A549 (cell line): ENCODE data around the gene VIPR2. TPM values are rescaled to one million over a fixed set of nuclear protein-coding genes. Genes with fewer than 3 reads are reported as not detected.

ENCODE experiments used
- ATAC-seq, 2 experiments: fragments of 200-7000 bp in 1 of 2; fragments of >200 bp in 1 of 2; cut with Nextera tagmentation in 1 of 2; cut with Tn5 transposase in 1 of 2; 3 replicates each; pipeline versions ENCODE4 v1.8.0 to v1.9.1; 2018 to 2020; ENCODE audit warnings: mild to moderate bottlenecking in 1 of 2, moderate library complexity in 1 of 2
- CTCF ChIA-PET: fragments of 300-600 bp; sonication (Branson Sonifier 250); formaldehyde crosslinking; extraction: SDS; loops from one replicate; lab custom pipeline; 2021; ENCODE audit warnings: antibody characterized with exemption, inconsistent platforms; lab: Yijun Ruan, JAX
- POLR2A ChIA-PET: fragments of 350-600 bp; formaldehyde crosslinking; extraction: SDS; loops from one replicate; lab custom pipeline; 2021; ENCODE audit warnings: antibody characterized with exemption, inconsistent platforms; lab: Yijun Ruan, JAX
- DNase-seq, 2 experiments: peaks; one replicate each; pipeline versions ENCODE4 v3.0.0 to v3.0.0-alpha.2; 2011 to 2016; ENCODE audit warnings: low read depth in 1 of 2, low spot score in 1 of 2
- FAIRE-seq: peaks from 2 replicates; lab custom pipeline; 2011; peaks lifted over from hg19 to GRCh38; lab: Jason Lieb, UNC
- H3K27ac ChIP-seq, 2 experiments: fragments of >200 bp; sonication (Bioruptor Twin); formaldehyde crosslinking; 3 replicates each; pipeline ENCODE4 v1.5.1; 2016 to 2017
- H3K4me1 ChIP-seq: fragments of >200 bp; sonication (Bioruptor Twin); formaldehyde crosslinking; 3 replicates; pipeline ENCODE4 v1.6.1; 2016
- H3K4me2 ChIP-seq: fragments of >200 bp; sonication (Bioruptor Twin); formaldehyde crosslinking; 3 replicates; pipeline ENCODE4 v1.6.1; 2016
- H3K4me3 ChIP-seq: fragments of >200 bp; sonication (Bioruptor Twin); formaldehyde crosslinking; 3 replicates; pipeline ENCODE4 v1.5.1; 2016
- H3K9me3 ChIP-seq: fragments of >200 bp; sonication (Bioruptor Twin); formaldehyde crosslinking; 3 replicates; pipeline ENCODE4 v1.6.1; 2016
- CBX2 ChIP-seq: fragments of 200-600 bp; sonication (generic); IDR thresholded peaks from 2 replicates; pipeline ENCODE4 v1.6.1; 2016; ENCODE audit warnings: low read depth, mild to moderate bottlenecking, borderline replicate concordance
- CHD2 ChIP-seq: fragments of 150-350 bp; IDR thresholded peaks from 2 replicates; pipeline ENCODE4 v1.6.1; 2014; ENCODE audit warnings: low read length; ENCODE audit not compliant: partially characterized antibody
- ESRRA ChIP-seq: fragments of 150-350 bp; IDR thresholded peaks from 2 replicates; pipeline ENCODE4 v1.6.1; 2014; ENCODE audit warnings: mild to moderate bottlenecking, low read length, borderline replicate concordance
- FOSB ChIP-seq: fragments of 250-450 bp; sonication (Bioruptor Pico); IDR thresholded peaks from 2 replicates; pipeline ENCODE4 v1.5.0; 2020; ENCODE audit warnings: mild to moderate bottlenecking, moderate library complexity
- FOXS1 ChIP-seq: fragments of 250-450 bp; sonication (Bioruptor Pico); IDR thresholded peaks from 2 replicates; pipeline ENCODE4 v1.5.0; 2020; ENCODE audit warnings: mild to moderate bottlenecking, moderate library complexity
- GATA3 ChIP-seq: IDR thresholded peaks from 2 replicates; pipeline ENCODE4 v1.6.1; 2012; ENCODE audit warnings: borderline replicate concordance
- HOXB13 ChIP-seq: fragments of 250-450 bp; sonication (Bioruptor Pico); IDR thresholded peaks from 2 replicates; pipeline ENCODE4 v1.5.0; 2020; ENCODE audit warnings: low read depth, mild to moderate bottlenecking, moderate library complexity
- HOXB5 ChIP-seq: fragments of 250-450 bp; sonication (Bioruptor Pico); IDR thresholded peaks from 2 replicates; pipeline ENCODE4 v1.5.0; 2020; ENCODE audit warnings: mild to moderate bottlenecking, moderate library complexity
- KDM1A ChIP-seq: fragments of 200-600 bp; sonication (generic); IDR thresholded peaks from 2 replicates; pipeline ENCODE4 v1.6.1; 2016; ENCODE audit warnings: low read depth, mild to moderate bottlenecking
- KDM5A ChIP-seq: fragments of 200-600 bp; sonication (generic); IDR thresholded peaks from 2 replicates; pipeline ENCODE4 v1.6.1; 2016; ENCODE audit warnings: antibody characterized with exemption, mild to moderate bottlenecking
- MYC ChIP-seq: IDR thresholded peaks from 2 replicates; pipeline ENCODE4 v1.6.1; 2012; ENCODE audit warnings: mild to moderate bottlenecking, inconsistent platforms, low read length, improper control_type of control experiment, borderline replicate concordance
- NFE2L2 ChIP-seq: fragments of 150-350 bp; conservative IDR thresholded peaks from 2 replicates; pipeline ENCODE4 v1.6.1; 2014; ENCODE audit warnings: low read length
- PHF8 ChIP-seq: fragments of 200-600 bp; sonication (generic); IDR thresholded peaks from 2 replicates; pipeline ENCODE4 v1.6.1; 2016; ENCODE audit warnings: low read depth, mild to moderate bottlenecking, antibody characterized with exemption, moderate library complexity, borderline replicate concordance
- RAD21 ChIP-seq, 2 experiments: fragments of >200 bp in 1 of 2; sonication (Bioruptor Twin) in 1 of 2; formaldehyde crosslinking in 1 of 2; IDR thresholded peaks in 1 of 2; conservative IDR thresholded peaks in 1 of 2; 2 replicates in 1 of 2; 3 replicates in 1 of 2; pipeline ENCODE4 v1.6.1; 2012 to 2018; ENCODE audit warnings: inconsistent platforms in 1 of 2
- RCOR1 ChIP-seq: fragments of 150-350 bp; IDR thresholded peaks from 2 replicates; pipeline ENCODE4 v1.6.1; 2014; ENCODE audit warnings: antibody characterized with exemption, low read length, low read depth
- RFX5 ChIP-seq: fragments of 450-650 bp; IDR thresholded peaks from 2 replicates; pipeline ENCODE4 v1.7.1; 2014; ENCODE audit warnings: antibody characterized with exemption, mild to moderate bottlenecking, moderate library complexity
- RNF2 ChIP-seq: fragments of 200-600 bp; sonication (generic); IDR thresholded peaks from 2 replicates; pipeline ENCODE4 v1.6.1; 2016; ENCODE audit warnings: low read depth, mild to moderate bottlenecking, antibody characterized with exemption, moderate library complexity, borderline replicate concordance
- SREBF2 ChIP-seq: fragments of 450-650 bp; IDR thresholded peaks from 2 replicates; pipeline ENCODE4 v1.6.1; 2014; ENCODE audit warnings: mild to moderate bottlenecking, moderate library complexity
- TP53 ChIP-seq: fragments of 250-450 bp; sonication (Bioruptor Pico); IDR thresholded peaks from 2 replicates; pipeline ENCODE4 v1.5.0; 2021; ENCODE audit warnings: mild to moderate bottlenecking, moderate library complexity
- ZNF302 ChIP-seq: fragments of 250-450 bp; sonication (Bioruptor Pico); IDR thresholded peaks from 2 replicates; pipeline ENCODE4 v1.9.0; 2021; ENCODE audit warnings: inconsistent platforms, mild to moderate bottlenecking, moderate library complexity
- ZSCAN20 ChIP-seq: fragments of 250-450 bp; sonication (Bioruptor Pico); IDR thresholded peaks from 2 replicates; pipeline ENCODE4 v1.8.0; 2022; ENCODE audit warnings: mild to moderate bottlenecking, moderate library complexity
- WGBS: methylation state at CpG from one replicate; pipeline ENCODE4 v1.1.6; 2017; ENCODE audit errors: missing lambda C conversion rate; 5-methylcytosine and 5-hydroxymethylcytosine counted together
- polyA plus RNA-seq, 4 experiments: library from polyadenylated mRNA; depleted of rRNA in 3 of 4; stranded (reverse); fragments of >200 nt; fragmentation: RNase III in 1 of 4; extraction: RNeasy Plus Mini Kit Qiagen cat#74134 plus additional on column Dnase treatment in 1 of 4; gene quantifications; 2 replicates in 3 of 4; 3 replicates in 1 of 4; pipeline ENCODE4 v1.2.3, GENCODE V29; 2011 to 2017
- TF ChIP-seq, protein P1 (sequence below): fragments of 250-450 bp; sonication (Bioruptor Pico); IDR thresholded peaks from 2 replicates; pipeline ENCODE4 v1.5.0; 2020; ENCODE audit warnings: low read depth, mild to moderate bottlenecking, moderate library complexity
- TF ChIP-seq, protein P2 (sequence below): fragments of 150-350 bp; IDR thresholded peaks from 2 replicates; pipeline ENCODE4 v1.6.1; 2014; ENCODE audit warnings: low read depth, mild to moderate bottlenecking, low read length
- TF ChIP-seq, protein P3 (sequence below): fragments of >200 bp; sonication (Bioruptor Twin); formaldehyde crosslinking; IDR thresholded peaks from 3 replicates; pipeline ENCODE4 v1.6.1; 2016
- TF ChIP-seq, protein P4 (sequence below): fragments of 250-450 bp; sonication (Bioruptor Pico); IDR thresholded peaks from 2 replicates; pipeline ENCODE4 v1.5.0; 2021; ENCODE audit warnings: mild to moderate bottlenecking, moderate library complexity, borderline replicate concordance
- TF ChIP-seq, protein P5 (sequence below): fragments of >200 bp; sonication (Bioruptor Twin); formaldehyde crosslinking; IDR thresholded peaks from 2 replicates; pipeline ENCODE4 v1.6.1; 2016
- TF ChIP-seq, protein P6 (sequence below): fragments of >200 bp; sonication (Bioruptor Twin); formaldehyde crosslinking; IDR thresholded peaks from 3 replicates; pipeline ENCODE4 v1.5.1; 2016

VIPR2 gene
- polyA plus RNA-seq, 2 of the 4 experiments (the other 2 are of a cell fraction), result not detected

DNA sequence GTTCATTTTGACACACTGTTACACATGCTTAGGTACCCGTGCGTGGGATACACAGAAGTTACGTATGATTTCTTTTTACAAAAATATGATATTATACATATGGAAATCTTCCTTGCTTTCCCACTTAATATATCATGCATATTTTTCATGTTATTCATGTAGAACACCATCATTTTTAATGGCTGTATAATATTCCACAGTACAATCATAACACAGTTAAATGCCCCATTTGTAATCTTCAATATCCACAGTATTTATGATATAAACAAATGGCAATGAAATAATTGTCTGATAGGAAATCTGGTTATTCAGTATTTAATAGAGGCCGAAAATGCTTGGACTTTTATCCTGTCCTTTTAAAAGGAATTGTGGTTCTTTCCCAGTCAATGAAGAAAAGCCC, 23.2 kb downstream of the VIPR2 start (continued):
- TF ChIP-seq, protein P1, sequence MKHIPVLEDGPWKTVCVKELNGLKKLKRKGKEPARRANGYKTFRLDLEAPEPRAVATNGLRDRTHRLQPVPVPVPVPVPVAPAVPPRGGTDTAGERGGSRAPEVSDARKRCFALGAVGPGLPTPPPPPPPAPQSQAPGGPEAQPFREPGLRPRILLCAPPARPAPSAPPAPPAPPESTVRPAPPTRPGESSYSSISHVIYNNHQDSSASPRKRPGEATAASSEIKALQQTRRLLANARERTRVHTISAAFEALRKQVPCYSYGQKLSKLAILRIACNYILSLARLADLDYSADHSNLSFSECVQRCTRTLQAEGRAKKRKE, result no peak
- TF ChIP-seq FOSB, result no peak

DNA sequence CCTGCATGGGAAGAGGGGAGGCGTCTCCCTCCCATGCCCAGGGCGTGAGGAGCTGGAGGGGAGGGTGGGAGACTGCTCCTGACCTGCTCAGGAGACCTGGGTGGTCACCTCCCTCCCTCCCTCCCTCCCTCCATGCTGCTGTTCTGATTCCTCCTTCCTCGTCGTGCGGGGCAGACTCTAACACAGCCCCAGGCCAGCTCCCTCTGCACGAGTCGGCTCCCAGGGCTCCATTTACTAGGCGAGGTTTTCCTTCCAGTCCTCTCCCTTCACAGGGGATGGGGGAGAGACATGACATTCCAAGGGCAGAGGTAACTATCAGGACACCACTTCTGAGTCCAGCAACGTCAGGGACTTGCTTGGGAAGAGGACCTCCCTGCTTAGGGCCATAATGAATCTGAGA, 23.6 kb downstream of the VIPR2 start:
- Histone ChIP-seq H3K4me2 (no peak overlapping the region), H3K4me1 (peaks cover 6% of the 10 kb centered on the region; the same call in 2 of the 3 replicates), H3K27ac (no peak overlapping the region), H3K9me3 (no peaks in the 10 kb centered on the region), H3K4me3 (no peak overlapping the region)
- TF ChIP-seq, protein P2, sequence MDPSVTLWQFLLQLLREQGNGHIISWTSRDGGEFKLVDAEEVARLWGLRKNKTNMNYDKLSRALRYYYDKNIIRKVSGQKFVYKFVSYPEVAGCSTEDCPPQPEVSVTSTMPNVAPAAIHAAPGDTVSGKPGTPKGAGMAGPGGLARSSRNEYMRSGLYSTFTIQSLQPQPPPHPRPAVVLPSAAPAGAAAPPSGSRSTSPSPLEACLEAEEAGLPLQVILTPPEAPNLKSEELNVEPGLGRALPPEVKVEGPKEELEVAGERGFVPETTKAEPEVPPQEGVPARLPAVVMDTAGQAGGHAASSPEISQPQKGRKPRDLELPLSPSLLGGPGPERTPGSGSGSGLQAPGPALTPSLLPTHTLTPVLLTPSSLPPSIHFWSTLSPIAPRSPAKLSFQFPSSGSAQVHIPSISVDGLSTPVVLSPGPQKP, result no peak
- TF ChIP-seq, protein P3, sequence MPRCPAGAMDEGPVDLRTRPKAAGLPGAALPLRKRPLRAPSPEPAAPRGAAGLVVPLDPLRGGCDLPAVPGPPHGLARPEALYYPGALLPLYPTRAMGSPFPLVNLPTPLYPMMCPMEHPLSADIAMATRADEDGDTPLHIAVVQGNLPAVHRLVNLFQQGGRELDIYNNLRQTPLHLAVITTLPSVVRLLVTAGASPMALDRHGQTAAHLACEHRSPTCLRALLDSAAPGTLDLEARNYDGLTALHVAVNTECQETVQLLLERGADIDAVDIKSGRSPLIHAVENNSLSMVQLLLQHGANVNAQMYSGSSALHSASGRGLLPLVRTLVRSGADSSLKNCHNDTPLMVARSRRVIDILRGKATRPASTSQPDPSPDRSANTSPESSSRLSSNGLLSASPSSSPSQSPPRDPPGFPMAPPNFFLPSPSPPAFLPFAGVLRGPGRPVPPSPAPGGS, result no peak
- TF ChIP-seq, protein P4, sequence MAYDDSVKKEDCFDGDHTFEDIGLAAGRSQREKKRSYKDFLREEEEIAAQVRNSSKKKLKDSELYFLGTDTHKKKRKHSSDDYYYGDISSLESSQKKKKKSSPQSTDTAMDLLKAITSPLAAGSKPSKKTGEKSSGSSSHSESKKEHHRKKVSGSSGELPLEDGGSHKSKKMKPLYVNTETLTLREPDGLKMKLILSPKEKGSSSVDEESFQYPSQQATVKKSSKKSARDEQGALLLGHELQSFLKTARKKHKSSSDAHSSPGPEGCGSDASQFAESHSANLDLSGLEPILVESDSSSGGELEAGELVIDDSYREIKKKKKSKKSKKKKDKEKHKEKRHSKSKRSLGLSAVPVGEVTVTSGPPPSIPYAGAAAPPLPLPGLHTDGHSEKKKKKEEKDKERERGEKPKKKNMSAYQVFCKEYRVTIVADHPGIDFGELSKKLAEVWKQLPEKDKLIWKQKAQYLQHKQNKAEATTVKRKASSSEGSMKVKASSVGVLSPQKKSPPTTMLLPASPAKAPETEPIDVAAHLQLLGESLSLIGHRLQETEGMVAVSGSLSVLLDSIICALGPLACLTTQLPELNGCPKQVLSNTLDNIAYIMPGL, result no peak
- TF ChIP-seq NFE2L2 (no peak), PHF8 (no peak), KDM5A (no peak), KDM1A (no peak), FOSB (no peak), ESRRA (no peak), SREBF2 (no peak), HOXB13 (CRISPR knock-in tag) (no peak), RFX5 (no peak), ZNF302 (CRISPR knock-in tag) (no peak), GATA3 (no peak), CHD2 (no peak)
- TF ChIP-seq, protein P1, result no peak
- no peak for DNase-seq
- ChIA-PET CTCF (no interaction called here), POLR2A (no interaction called here)
- WGBS, result 41% methylated on average over 4 of the region's 9 CpGs
- FAIRE-seq, result no peak
- ATAC-seq, result no peak

DNA sequence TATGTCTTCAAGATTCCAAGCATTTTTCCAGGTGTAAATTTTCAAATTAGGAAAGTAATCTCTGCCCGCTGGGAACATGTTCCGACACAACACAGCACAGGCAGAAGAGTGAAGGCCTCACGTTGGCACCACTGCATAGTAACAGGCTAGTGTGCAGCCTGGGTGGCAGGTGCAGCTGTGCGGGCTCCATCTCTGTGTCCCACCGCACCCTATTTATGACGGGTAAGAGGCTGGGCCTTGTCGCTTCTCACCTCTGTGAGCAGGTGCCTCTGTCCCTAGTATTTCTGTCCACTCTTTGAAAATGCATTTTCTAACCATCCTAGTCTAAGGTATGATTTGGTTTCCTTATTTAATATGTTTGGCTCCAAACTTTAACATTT, 24.1 kb downstream of the VIPR2 start:
- CTCF ChIA-PET, result no interaction called here
- FAIRE-seq, result no peak
- DNase-seq, result no peak
- peaks cover under 1% of the 10 kb centered on the region; the same call in 2 of the 3 replicates for H3K4me1 ChIP-seq
- ATAC-seq, result no peak
- no peak overlapping the region for H3K4me2 ChIP-seq
- WGBS, result 80% methylated on average over 7 of the region's 7 CpGs
- H3K27ac ChIP-seq, result no peak overlapping the region
- H3K9me3 ChIP-seq, result no peaks in the 10 kb centered on the region
- POLR2A ChIA-PET, result no interaction called here
- H3K4me3 ChIP-seq, result no peak overlapping the region
- TF ChIP-seq RCOR1 (no peak), MYC (no peak), RAD21 (conservative IDR thresholded peaks at IDR 0.05 in 1 of 2, IDR thresholded peaks at IDR 0.05 in 1 of 2) (no peak), ZSCAN20 (no peak), FOXS1 (CRISPR knock-in tag) (no peak), HOXB5 (CRISPR knock-in tag) (no peak), TP53 (CRISPR knock-in tag) (no peak), ESRRA (no peak), GATA3 (no peak), PHF8 (no peak), KDM1A (no peak), RNF2 (no peak), CBX2 (no peak)
- TF ChIP-seq, protein P5, sequence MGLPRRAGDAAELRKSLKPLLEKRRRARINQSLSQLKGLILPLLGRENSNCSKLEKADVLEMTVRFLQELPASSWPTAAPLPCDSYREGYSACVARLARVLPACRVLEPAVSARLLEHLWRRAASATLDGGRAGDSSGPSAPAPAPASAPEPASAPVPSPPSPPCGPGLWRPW, result no peak
- TF ChIP-seq, protein P6, sequence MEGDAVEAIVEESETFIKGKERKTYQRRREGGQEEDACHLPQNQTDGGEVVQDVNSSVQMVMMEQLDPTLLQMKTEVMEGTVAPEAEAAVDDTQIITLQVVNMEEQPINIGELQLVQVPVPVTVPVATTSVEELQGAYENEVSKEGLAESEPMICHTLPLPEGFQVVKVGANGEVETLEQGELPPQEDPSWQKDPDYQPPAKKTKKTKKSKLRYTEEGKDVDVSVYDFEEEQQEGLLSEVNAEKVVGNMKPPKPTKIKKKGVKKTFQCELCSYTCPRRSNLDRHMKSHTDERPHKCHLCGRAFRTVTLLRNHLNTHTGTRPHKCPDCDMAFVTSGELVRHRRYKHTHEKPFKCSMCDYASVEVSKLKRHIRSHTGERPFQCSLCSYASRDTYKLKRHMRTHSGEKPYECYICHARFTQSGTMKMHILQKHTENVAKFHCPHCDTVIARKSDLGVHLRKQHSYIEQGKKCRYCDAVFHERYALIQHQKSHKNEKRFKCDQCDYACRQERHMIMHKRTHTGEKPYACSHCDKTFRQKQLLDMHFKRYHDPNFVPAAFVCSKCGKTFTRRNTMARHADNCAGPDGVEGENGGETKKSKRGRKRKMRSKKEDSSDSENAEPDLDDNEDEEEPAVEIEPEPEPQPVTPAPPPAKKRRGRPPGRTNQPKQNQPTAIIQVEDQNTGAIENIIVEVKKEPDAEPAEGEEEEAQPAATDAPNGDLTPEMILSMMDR, result no peak
